ENCODE measurements around the gene GPR39. TPM values are rescaled to one million over a fixed set of nuclear protein-coding genes. Genes with fewer than 3 reads are reported as not detected.

Gene GPR39
- total RNA-seq, 1 experiment from 2014 or later: 0.50 TPM

DNA sequence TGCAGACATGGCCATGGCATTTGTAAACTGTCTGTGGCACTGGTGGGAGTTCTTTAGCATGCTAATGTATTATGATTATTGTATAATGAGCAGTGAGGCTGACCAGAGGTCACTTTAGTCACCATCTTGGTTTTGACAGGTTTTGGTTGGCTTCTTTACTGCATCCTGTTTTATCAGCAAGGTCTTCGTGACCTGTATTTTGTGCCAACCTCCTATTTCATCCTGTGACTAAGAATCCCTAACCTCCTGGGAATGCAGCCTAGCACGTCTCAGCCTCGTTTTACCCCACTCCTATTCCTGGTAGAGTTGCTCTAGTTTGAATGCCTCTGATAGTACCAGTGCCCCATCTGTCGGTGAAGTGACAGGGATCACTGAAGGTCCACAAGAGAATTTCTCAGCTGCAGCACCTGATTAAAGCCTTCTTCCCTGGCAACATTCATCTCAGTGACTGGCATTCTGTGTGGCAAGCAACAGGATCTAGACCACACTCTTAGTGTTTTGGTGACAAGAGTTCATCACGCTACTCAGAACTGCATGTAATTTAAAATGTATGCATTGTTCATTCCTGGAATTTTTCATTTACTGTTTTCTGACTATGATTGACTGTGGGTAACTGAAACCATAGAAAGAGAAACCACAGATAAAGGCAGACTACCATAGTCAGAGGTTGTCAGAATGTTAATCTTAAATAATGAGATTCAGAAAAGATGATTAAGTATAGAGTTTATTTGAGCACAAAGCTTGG lies 43.0 kb upstream of the GPR39 start:
- Histone ChIP-seq H3K79me1 (ENCODE audit: insufficient read depth, low read depth, low read length, poor library complexity, severe bottlenecking) (no peaks in the 10 kb centered on the region), H3K4me1 (ENCODE audit: insufficient read depth, low read length) (no peaks in the 10 kb centered on the region), H3K4me2 (ENCODE audit: insufficient read depth, insufficient read length, low read length) (no peak overlapping the region), H3T11ph (ENCODE audit: low read length) (no peak overlapping the region), H2AFZ (ENCODE audit: low read length) (no peak overlapping the region), H3K23ac (ENCODE audit: insufficient read length, low read depth, low read length) (no peak overlapping the region), H3K27me3 (ENCODE audit: insufficient read depth, low read length) (no peaks in the 10 kb centered on the region), H3K4ac (ENCODE audit: low read depth, low read length) (no peak overlapping the region), H3K56ac (ENCODE audit: insufficient read length, low read depth, low read length) (no peak overlapping the region), H4K20me1 (ENCODE audit: control insufficient read depth, insufficient read depth, insufficient read length) (no peaks in the 10 kb centered on the region), H3K9ac (ENCODE audit: extremely low read depth, insufficient read length, low read length) (no peak overlapping the region), H4K8ac (replicated peaks; ENCODE audit: insufficient read length, low read depth, low read length) (no peak overlapping the region), H2BK15ac (ENCODE audit: low read depth, low read length) (no peak overlapping the region), H3K23me2 (ENCODE audit: insufficient read length, low read depth, low read length, poor library complexity, severe bottlenecking) (no peaks in the 10 kb centered on the region), H2AK5ac (ENCODE audit: insufficient read length, low read length) (no peak overlapping the region), H3K79me2 (ENCODE audit: insufficient read depth, low read length) (no peaks in the 10 kb centered on the region), H2BK20ac (ENCODE audit: low read depth, low read length, poor library complexity, severe bottlenecking) (no peak overlapping the region), H4K5ac (ENCODE audit: insufficient read length, low read depth, low read length) (no peak overlapping the region), H2BK120ac (ENCODE audit: low read depth, low read length, poor library complexity, severe bottlenecking) (no peak overlapping the region), H3K27ac (ENCODE audit: insufficient read length, low read depth, low read length) (no peak overlapping the region), H2BK5ac (ENCODE audit: insufficient read length, low read length) (no peak overlapping the region), H3K18ac (ENCODE audit: insufficient read length, low read depth, low read length) (no peak overlapping the region), H4K91ac (ENCODE audit: insufficient read length, low read depth, low read length) (no peak overlapping the region), H3K9me3 (ENCODE audit: control insufficient read depth, low read depth, low read length) (no peaks in the 10 kb centered on the region), H3K14ac (ENCODE audit: insufficient read depth, low read length) (no peak overlapping the region), H2BK12ac (ENCODE audit: insufficient read length, low read depth, low read length) (no peak overlapping the region)
- Mint-ChIP-seq H3K36me3 (ENCODE audit: insufficient read depth in 1 of 3, low read depth in 3 of 3) (peaks cover 0 to 18% (median 3%) of the 10 kb centered on the region in 3 experiments; a peak in 4 of 7 replicates), H3K9me3 (peaks cover 6 to 19% of the 10 kb centered on the region in 2 experiments), H3K4me3 (no peak overlapping the region), H3K27me3 (ENCODE audit: low read depth) (peaks cover 2% of the 10 kb centered on the region; the same call in 1 of the 2 replicates), H3K4me1 (peaks cover 3 to 6% of the 10 kb centered on the region in 2 experiments; a peak in 3 of 4 replicates), H3K27ac (no peak overlapping the region)
- no peak for DNase-seq
- TF ChIP-seq, protein P1, sequence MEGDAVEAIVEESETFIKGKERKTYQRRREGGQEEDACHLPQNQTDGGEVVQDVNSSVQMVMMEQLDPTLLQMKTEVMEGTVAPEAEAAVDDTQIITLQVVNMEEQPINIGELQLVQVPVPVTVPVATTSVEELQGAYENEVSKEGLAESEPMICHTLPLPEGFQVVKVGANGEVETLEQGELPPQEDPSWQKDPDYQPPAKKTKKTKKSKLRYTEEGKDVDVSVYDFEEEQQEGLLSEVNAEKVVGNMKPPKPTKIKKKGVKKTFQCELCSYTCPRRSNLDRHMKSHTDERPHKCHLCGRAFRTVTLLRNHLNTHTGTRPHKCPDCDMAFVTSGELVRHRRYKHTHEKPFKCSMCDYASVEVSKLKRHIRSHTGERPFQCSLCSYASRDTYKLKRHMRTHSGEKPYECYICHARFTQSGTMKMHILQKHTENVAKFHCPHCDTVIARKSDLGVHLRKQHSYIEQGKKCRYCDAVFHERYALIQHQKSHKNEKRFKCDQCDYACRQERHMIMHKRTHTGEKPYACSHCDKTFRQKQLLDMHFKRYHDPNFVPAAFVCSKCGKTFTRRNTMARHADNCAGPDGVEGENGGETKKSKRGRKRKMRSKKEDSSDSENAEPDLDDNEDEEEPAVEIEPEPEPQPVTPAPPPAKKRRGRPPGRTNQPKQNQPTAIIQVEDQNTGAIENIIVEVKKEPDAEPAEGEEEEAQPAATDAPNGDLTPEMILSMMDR (conservative IDR thresholded peaks at IDR 0.05): no peak
- whole genome bisulfite sequencing (ENCODE audit: extremely low coverage, insufficient read length, low lambda C conversion rate): no CpG with 5 or more reads among the region's 5 CpGs

Measured in H9 (cell line).